ENCODE data around the gene DPM3.

Gene DPM3

DNA sequence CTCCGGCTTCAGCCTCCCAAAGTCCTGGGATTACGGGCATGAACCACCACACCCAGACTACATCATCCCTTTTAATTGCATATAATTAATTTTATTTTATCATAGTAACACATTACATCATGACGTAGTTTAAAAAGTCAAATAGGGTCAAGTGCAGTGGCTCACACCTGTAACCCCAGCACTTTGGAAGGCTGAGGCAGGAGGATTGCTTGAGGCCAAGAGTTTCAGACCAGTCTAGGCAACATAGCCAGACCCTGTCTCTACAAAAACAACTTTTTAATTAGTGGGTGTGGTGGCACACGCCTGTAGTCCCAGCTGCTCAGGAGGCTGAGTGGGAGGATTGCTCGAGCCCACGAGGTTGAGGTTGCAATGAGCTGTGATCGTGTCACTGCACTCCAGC lies 41.0 kb downstream of the DPM3 start:
- Histone ChIP-seq H3K4me3 (ENCODE audit: control insufficient read depth in 1 of 7, extremely low read depth in 1 of 7, insufficient read depth in 4 of 7, low read depth in 2 of 7, low read length in 6 of 7) (no peak overlapping the region), H3K4me1 (ENCODE audit: control extremely low read depth in 1 of 4, control insufficient read depth in 4 of 4, insufficient read depth in 4 of 4, low read length in 3 of 4) (peaks cover 0 to 24% (median 15%) of the 10 kb centered on the region in 4 experiments), H3K9me3 (ENCODE audit: control extremely low read depth in 1 of 5, control insufficient read depth in 4 of 5, insufficient read depth in 2 of 5, low read depth in 1 of 5, low read length in 4 of 5) (no peaks in the 10 kb centered on the region), H3K27me3 (replicated peaks in 2 of 5; ENCODE audit: control insufficient read depth in 4 of 5, insufficient read depth in 5 of 5, low read length in 4 of 5) (no peaks in the 10 kb centered on the region), H3K27ac (ENCODE audit: insufficient read depth in 1 of 2, low read depth in 1 of 2, low read length in 2 of 2, poor library complexity in 1 of 2, severe bottlenecking in 2 of 2) (no peak overlapping the region), H3K36me3 (ENCODE audit: control insufficient read depth in 4 of 4, insufficient read depth in 4 of 4, low read length in 3 of 4) (no peaks in the 10 kb centered on the region)
- DNase-seq: no peak
- WGBS (ENCODE audit: insufficient coverage): 82% methylated on average over 5 of the region's 7 CpGs
- ChIA-PET CTCF (interaction anchor here (0.9 to 6.7 kb wide), 6 partner anchors 12 to 75 kb away, joined by 3 to 79 read pairs (median 6); no protein-coding TSS in a partner anchor), POLR2A (no interaction called here)

DNA sequence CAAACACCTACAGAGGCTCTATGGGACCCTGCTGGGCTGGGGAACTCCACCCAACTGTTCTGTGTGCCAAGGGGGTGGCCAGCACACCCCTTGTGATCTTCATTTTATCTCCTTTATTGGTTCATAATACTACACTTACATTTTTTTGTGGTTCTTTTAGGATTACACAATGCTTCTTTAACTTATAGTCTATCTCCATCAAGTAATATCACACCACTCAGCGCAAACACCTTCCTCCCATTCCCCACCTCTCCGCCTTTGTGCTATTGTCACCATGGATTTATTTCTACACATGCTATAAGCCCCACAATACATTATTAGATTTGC lies 45.7 kb downstream of the DPM3 start:
- 54% methylated on average over 2 of the region's 2 CpGs for WGBS (ENCODE audit: insufficient coverage)
- Histone ChIP-seq H3K36me3 (ENCODE audit: control insufficient read depth in 4 of 4, insufficient read depth in 4 of 4, low read length in 3 of 4) (no peaks in the 10 kb centered on the region), H3K9me3 (ENCODE audit: control extremely low read depth in 1 of 5, control insufficient read depth in 4 of 5, insufficient read depth in 2 of 5, low read depth in 1 of 5, low read length in 4 of 5) (no peaks in the 10 kb centered on the region), H3K4me3 (ENCODE audit: control insufficient read depth in 1 of 7, extremely low read depth in 1 of 7, insufficient read depth in 4 of 7, low read depth in 2 of 7, low read length in 6 of 7) (no peak overlapping the region), H3K4me1 (ENCODE audit: control extremely low read depth in 1 of 4, control insufficient read depth in 4 of 4, insufficient read depth in 4 of 4, low read length in 3 of 4) (peaks cover 0 to 19% (median 15%) of the 10 kb centered on the region in 4 experiments), H3K27me3 (replicated peaks in 2 of 5; ENCODE audit: control insufficient read depth in 4 of 5, insufficient read depth in 5 of 5, low read length in 4 of 5) (no peaks in the 10 kb centered on the region), H3K27ac (ENCODE audit: insufficient read depth in 1 of 2, low read depth in 1 of 2, low read length in 2 of 2, poor library complexity in 1 of 2, severe bottlenecking in 2 of 2) (no peak overlapping the region)
- no peak for DNase-seq
- CTCF ChIA-PET: interaction anchor here (0.7 to 6.7 kb wide), 14 partner anchors 9 to 83 kb away, joined by 3 to 79 read pairs (median 6); partner anchors contain the start of genes EFNA1, EFNA4 and KRTCAP2
- POLR2A ChIA-PET: no interaction called here

DNA sequence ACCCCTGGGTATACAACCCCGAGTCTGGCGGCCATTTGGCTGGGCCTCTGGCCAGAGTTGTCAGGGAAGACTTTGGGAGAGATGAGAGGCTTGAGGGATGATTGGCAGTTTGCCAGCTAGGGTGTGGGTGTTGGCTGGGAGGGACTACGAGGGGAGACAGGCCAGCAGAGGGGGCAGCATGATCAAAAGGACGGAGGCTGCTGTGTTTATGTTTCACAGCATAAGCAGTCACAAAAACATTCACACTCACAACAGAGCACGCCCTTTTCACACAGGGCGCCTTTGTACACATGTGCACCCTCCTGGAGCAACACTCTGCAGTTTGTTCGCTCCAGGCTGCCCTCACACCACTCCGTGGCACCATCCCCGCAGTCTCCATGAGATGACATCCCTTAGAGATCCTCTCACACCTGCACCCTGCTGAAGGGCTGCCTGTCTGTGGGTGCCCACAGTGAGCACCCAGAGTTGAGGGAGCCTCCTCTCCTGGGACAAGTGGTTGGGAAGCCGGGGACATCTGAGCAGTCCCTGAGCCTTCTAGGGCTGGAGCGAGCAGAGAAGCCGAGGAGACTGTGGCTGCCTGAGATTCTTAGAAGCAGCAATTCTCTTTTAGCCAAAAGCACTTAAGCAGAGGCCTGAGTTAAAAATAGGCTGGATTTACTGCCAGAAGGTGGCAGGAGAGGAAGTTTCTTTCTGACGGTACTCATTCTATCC lies 46.3 kb downstream of the DPM3 start:
- peak in 2 of 3 donors; percentile 70 to 74 for DNase-seq
- H3K4me3 ChIP-seq (ENCODE audit: control insufficient read depth in 1 of 7, extremely low read depth in 1 of 7, insufficient read depth in 4 of 7, low read depth in 2 of 7, low read length in 6 of 7): no peak overlapping the region
- H3K4me1 ChIP-seq (ENCODE audit: control extremely low read depth in 1 of 4, control insufficient read depth in 4 of 4, insufficient read depth in 4 of 4, low read length in 3 of 4): peaks cover 0 to 19% (median 15%) of the 10 kb centered on the region in 4 experiments
- 52% methylated on average over 11 of the region's 13 CpGs for WGBS (ENCODE audit: insufficient coverage)
- POLR2A ChIA-PET: no interaction called here
- no peak overlapping the region for H3K27ac ChIP-seq (ENCODE audit: insufficient read depth in 1 of 2, low read depth in 1 of 2, low read length in 2 of 2, poor library complexity in 1 of 2, severe bottlenecking in 2 of 2)
- CTCF ChIA-PET: interaction anchor here (0.6 to 6.8 kb wide), 9 partner anchors 9 to 77 kb away, joined by 3 to 258 read pairs (median 17); partner anchors contain the start of genes EFNA1, EFNA4, KRTCAP2 and TRIM46
- no peaks in the 10 kb centered on the region for H3K9me3 ChIP-seq (ENCODE audit: control extremely low read depth in 1 of 5, control insufficient read depth in 4 of 5, insufficient read depth in 2 of 5, low read depth in 1 of 5, low read length in 4 of 5)
- H3K27me3 ChIP-seq (replicated peaks in 2 of 5; ENCODE audit: control insufficient read depth in 4 of 5, insufficient read depth in 5 of 5, low read length in 4 of 5): no peaks in the 10 kb centered on the region
- H3K36me3 ChIP-seq (ENCODE audit: control insufficient read depth in 4 of 4, insufficient read depth in 4 of 4, low read length in 3 of 4): no peaks in the 10 kb centered on the region

DNA sequence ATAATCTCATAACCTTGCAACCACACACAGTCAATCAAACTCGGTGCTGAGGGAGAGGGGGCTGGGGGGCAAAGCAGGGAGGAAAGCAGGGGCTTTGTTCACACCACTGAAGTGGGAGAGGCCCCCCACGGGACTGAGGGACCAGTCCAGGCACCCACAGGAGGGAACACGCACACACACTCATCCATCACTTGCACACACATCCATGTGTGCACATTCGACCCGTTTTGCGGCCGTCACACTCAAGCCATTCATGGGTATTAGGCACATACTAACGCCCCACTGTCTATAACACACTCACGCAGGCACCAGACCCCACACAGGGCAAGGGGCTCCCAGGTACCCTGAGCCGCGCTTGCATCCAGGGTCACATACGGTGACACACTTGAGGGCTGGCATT lies 47.7 kb downstream of the DPM3 start:
- CTCF ChIA-PET: interaction anchor here (1.1 to 6.8 kb wide), 8 partner anchors 11 to 159 kb away, joined by 3 to 258 read pairs (median 10); partner anchors contain the start of genes EFNA1, KRTCAP2, SLC50A1 and TRIM46
- Histone ChIP-seq H3K4me1 (ENCODE audit: control extremely low read depth in 1 of 4, control insufficient read depth in 4 of 4, insufficient read depth in 4 of 4, low read length in 3 of 4) (peaks cover 0 to 19% (median 15%) of the 10 kb centered on the region in 4 experiments), H3K4me3 (ENCODE audit: control insufficient read depth in 1 of 7, extremely low read depth in 1 of 7, insufficient read depth in 4 of 7, low read depth in 2 of 7, low read length in 6 of 7) (no peak overlapping the region), H3K27ac (ENCODE audit: insufficient read depth in 1 of 2, low read depth in 1 of 2, low read length in 2 of 2, poor library complexity in 1 of 2, severe bottlenecking in 2 of 2) (no peak overlapping the region), H3K9me3 (ENCODE audit: control extremely low read depth in 1 of 5, control insufficient read depth in 4 of 5, insufficient read depth in 2 of 5, low read depth in 1 of 5, low read length in 4 of 5) (no peaks in the 10 kb centered on the region), H3K36me3 (ENCODE audit: control insufficient read depth in 4 of 4, insufficient read depth in 4 of 4, low read length in 3 of 4) (no peaks in the 10 kb centered on the region), H3K27me3 (replicated peaks in 2 of 5; ENCODE audit: control insufficient read depth in 4 of 5, insufficient read depth in 5 of 5, low read length in 4 of 5) (no peaks in the 10 kb centered on the region)
- POLR2A ChIA-PET: no interaction called here
- WGBS (ENCODE audit: insufficient coverage): 88% methylated on average over 5 of the region's 12 CpGs
- no peak for DNase-seq

DNA sequence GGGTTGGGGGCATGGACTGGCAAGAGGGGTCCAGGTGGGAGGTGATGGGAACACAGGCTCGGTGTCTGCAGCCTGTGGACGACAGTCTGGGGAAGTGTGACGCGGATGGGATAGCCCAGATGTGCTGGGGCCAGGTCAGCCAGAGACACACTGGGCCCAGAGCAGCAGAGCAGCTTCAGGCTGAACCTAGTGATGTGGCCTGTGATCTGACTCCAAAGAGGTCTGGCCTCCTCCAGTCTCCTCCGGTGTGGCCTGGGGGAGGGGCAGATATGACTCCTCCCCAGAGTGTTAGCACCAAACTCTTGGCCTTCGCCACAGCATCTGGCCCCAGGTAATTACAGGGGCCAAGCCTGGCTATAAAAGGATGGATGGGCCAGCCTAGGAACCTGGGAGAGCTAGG lies 48.2 kb downstream of the DPM3 start:
- 97% methylated on average over 6 of the region's 6 CpGs for WGBS (ENCODE audit: insufficient coverage)
- H3K27me3 ChIP-seq (replicated peaks in 2 of 5; ENCODE audit: control insufficient read depth in 4 of 5, insufficient read depth in 5 of 5, low read length in 4 of 5): no peaks in the 10 kb centered on the region
- no peak for DNase-seq
- H3K36me3 ChIP-seq (ENCODE audit: control insufficient read depth in 4 of 4, insufficient read depth in 4 of 4, low read length in 3 of 4): no peaks in the 10 kb centered on the region
- no peak overlapping the region for H3K27ac ChIP-seq (ENCODE audit: insufficient read depth in 1 of 2, low read depth in 1 of 2, low read length in 2 of 2, poor library complexity in 1 of 2, severe bottlenecking in 2 of 2)
- no peaks in the 10 kb centered on the region for H3K9me3 ChIP-seq (ENCODE audit: control extremely low read depth in 1 of 5, control insufficient read depth in 4 of 5, insufficient read depth in 2 of 5, low read depth in 1 of 5, low read length in 4 of 5)
- H3K4me1 ChIP-seq (ENCODE audit: control extremely low read depth in 1 of 4, control insufficient read depth in 4 of 4, insufficient read depth in 4 of 4, low read length in 3 of 4): peaks cover 0 to 20% (median 18%) of the 10 kb centered on the region in 4 experiments
- POLR2A ChIA-PET: interaction anchor here (1.1 kb wide), 1 partner anchor 36 kb away, joined by 4 read pairs; no protein-coding TSS in a partner anchor
- H3K4me3 ChIP-seq (ENCODE audit: control insufficient read depth in 1 of 7, extremely low read depth in 1 of 7, insufficient read depth in 4 of 7, low read depth in 2 of 7, low read length in 6 of 7): no peak overlapping the region
- CTCF ChIA-PET: interaction anchor here (0.9 to 6.8 kb wide), 26 partner anchors 9 to 159 kb away, joined by 3 to 258 read pairs (median 5); partner anchors contain the start of genes EFNA1, EFNA4, KRTCAP2 and SLC50A1

DNA sequence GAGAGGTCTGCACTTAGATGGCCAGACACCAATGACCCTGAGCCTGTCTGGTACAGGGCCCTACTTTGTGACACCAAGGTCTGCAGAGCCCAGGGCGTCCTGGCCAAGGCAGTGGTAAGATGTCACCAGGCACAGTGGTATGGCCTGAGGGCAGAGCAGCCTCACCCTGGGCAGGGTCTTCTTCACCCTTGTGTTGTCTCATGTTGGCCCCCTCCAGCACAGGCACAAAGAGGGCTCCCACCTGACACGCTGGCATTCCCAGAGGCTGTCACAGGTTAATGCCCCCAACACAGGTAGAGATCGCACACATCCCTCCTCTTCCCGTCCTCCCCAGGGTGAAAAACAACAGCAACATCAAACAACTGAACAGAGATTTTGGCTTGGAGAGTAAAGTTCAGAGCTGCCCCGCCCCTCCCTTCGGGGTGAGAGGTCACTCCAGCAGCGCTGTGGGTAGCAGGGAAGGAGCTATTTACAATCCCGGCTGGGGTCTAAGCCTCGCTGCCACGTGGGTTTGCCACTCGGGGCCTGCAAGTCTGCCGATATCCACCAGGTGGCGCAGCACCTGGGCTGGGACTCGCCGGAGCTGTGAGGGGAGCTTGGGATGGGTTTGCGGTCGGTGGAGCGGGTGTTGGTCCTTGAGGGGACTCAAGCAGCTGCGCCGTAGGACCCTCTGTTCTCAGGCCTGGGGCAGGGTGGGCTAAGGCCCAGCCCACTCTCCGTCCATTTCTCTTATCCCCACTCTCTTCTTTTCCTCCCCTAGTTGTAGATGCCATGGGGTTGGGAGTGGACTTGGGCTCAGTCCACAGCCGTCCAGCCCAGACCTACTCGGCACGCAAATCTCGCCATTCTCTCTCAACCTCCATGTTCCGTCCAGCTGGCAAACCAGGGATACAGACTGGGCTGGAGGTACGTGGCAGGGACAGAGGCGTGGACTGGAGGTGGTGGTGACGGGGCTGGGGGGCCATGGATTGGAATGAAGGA lies 49.0 kb downstream of the DPM3 start:
- no peaks in the 10 kb centered on the region for H3K27me3 ChIP-seq (replicated peaks in 2 of 5; ENCODE audit: control insufficient read depth in 4 of 5, insufficient read depth in 5 of 5, low read length in 4 of 5)
- ChIA-PET CTCF (interaction anchor here (0.6 to 6.8 kb wide), 30 partner anchors 9 to 160 kb away, joined by 3 to 258 read pairs (median 5); partner anchors contain the start of genes EFNA1, EFNA4, KRTCAP2 and SLC50A1), POLR2A (interaction anchor here (0.6 to 1.1 kb wide), 2 partner anchors 21 to 37 kb away, joined by 4 read pairs; no protein-coding TSS in a partner anchor)
- H3K4me3 ChIP-seq (ENCODE audit: control insufficient read depth in 1 of 7, extremely low read depth in 1 of 7, insufficient read depth in 4 of 7, low read depth in 2 of 7, low read length in 6 of 7): no peak overlapping the region
- no peaks in the 10 kb centered on the region for H3K36me3 ChIP-seq (ENCODE audit: control insufficient read depth in 4 of 4, insufficient read depth in 4 of 4, low read length in 3 of 4)
- WGBS (ENCODE audit: insufficient coverage): 34% methylated on average over 28 of the region's 29 CpGs
- no peaks in the 10 kb centered on the region for H3K9me3 ChIP-seq (ENCODE audit: control extremely low read depth in 1 of 5, control insufficient read depth in 4 of 5, insufficient read depth in 2 of 5, low read depth in 1 of 5, low read length in 4 of 5)
- H3K4me1 ChIP-seq (ENCODE audit: control extremely low read depth in 1 of 4, control insufficient read depth in 4 of 4, insufficient read depth in 4 of 4, low read length in 3 of 4): peaks cover 0 to 28% (median 26%) of the 10 kb centered on the region in 4 experiments
- H3K27ac ChIP-seq (ENCODE audit: insufficient read depth in 1 of 2, low read depth in 1 of 2, low read length in 2 of 2, poor library complexity in 1 of 2, severe bottlenecking in 2 of 2): no peak overlapping the region
- DNase-seq: peak; percentile 79 to 85 (median 80)

Data from common myeloid progenitor, CD34-positive (primary cell).